Muscle of arm (tissue), 14 donors: ENCODE data around the gene BTNL2. TPM values are rescaled to one million over a fixed set of nuclear protein-coding genes. Genes with fewer than 3 reads are reported as not detected.
"Not testable (repeated sequence)": the region's sequence is repeated elsewhere in the genome, so short reads cannot be mapped to it uniquely, and the experiment has no call there.

ENCODE experiments used
- DNase-seq: peaks from one replicate; pipeline ENCODE4 v3.0.0-alpha.2; 2013
- long read RNA-seq, 11 donors: transcript quantifications; one replicate each; lab custom pipeline, GENCODE V29; 2026
- polyA plus RNA-seq, 12 donors: library from polyadenylated mRNA; unstranded; fragments of 120-200 nt; gene quantifications; one replicate each; pipeline ENCODE4 v1.2.1, GENCODE V29; 2013; ENCODE audit not compliant: insufficient read length in 12 of 12

BTNL2 gene
- polyA plus RNA-seq: 1 to 10 TPM in 3 of 12 donors, under 1 TPM in 5, not detected in 4; 0.16 to 2.1 (median 0.67) TPM
- long read RNA-seq, donor 1: 0 reads
- long read RNA-seq, donor 2: 0 reads
- long read RNA-seq, donor 3: 0 reads
- long read RNA-seq, donor 4: 0 reads
- long read RNA-seq, donor 5: 0 reads
- long read RNA-seq, donor 6: 0 reads
- long read RNA-seq, donor 7: 0 reads
- long read RNA-seq, donor 8: 0 reads
- long read RNA-seq, donor 9: 0 reads
- long read RNA-seq, donor 10: 0 reads
- long read RNA-seq, donor 11: 0 reads

DNA sequence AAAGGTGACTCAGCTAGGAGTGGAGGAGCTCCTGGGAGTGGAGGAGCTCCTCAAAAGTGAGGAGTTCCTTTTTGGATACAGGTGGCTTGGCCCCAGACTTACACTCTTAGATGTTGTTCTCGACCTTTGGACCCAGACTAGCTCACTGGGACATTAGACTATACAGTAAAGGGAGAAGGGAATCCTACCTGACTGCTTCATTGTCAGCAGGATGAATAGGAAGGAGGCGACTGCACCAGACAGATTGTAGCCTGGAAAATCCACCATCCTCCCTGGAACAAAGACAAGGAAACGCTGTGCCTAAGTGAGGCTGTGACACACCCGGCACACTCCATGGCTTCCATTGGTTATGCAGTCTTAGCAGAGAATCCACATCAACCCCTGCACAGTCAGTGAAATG lies at the start of gene BTNL2:
Gene BTNL2, minus strand, starts transcription at position 325 of the 400 bp plus-strand sequence. Its CDS starts 58 bp downstream, at position 267.
- DNase-seq: no peak

- DNase-seq: no peak
Measured at GRCh38 chr6:32449088-32449736, 42.2 kb upstream of the BTNL2 start.

- DNase-seq: no peak
Measured at GRCh38 chr6:32447932-32448331, 41.0 kb upstream of the BTNL2 start.

- DNase-seq: no peak
Measured at GRCh38 chr6:32445321-32445854, 38.4 kb upstream of the BTNL2 start.

DNA sequence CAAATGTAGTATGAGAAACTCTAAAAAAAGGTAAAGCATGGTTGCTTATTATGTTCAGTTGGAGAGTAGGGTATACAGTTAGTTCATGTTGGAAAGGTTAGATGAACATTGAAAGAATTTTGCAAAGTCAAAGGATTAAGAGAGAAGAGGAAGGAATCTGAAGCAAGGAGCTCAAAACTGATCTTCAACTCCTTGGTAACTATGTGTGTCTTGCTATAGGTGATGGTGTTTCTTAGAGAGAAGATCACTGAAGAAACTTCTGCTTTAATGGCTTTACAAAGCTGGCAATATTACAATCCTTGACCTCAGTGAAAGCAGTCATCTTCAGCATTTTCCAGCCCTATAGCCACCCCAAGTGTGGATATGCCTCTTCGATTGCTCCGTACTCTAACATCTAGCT lies 37.5 kb upstream of the BTNL2 start:
- no peak for DNase-seq

DNA sequence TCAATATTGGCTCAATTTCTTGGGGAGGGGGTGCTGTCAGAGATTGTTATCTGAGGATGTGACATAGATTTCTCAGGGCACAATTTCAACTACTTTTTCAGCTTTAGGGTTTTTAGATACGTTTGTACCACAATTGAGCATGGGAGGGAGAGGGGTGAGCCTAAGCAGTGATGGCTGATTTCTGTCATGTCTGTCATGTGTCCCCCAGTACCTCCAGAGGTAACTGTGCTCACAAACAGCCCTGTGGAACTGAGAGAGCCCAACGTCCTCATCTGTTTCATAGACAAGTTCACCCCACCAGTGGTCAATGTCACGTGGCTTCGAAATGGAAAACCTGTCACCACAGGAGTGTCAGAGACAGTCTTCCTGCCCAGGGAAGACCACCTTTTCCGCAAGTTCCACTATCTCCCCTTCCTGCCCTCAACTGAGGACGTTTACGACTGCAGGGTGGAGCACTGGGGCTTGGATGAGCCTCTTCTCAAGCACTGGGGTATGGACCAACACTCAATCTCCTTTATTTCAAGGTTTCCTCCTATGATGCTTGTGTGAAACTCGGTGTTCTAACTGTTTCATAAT lies 36.1 kb upstream of the BTNL2 start:
- no peak for DNase-seq

GRCh38 chr6:32442243-32442667 lies 35.3 kb upstream of the BTNL2 start:
- DNase-seq: no peak

GRCh38 chr6:32439602-32440214 lies 32.7 kb upstream of the BTNL2 start, which contains the start of gene HLA-DRA:
TSS of gene HLA-DRA (plus strand) at chr6:32439887. CDS start at chr6:32439951, 64 bp downstream.
- DNase-seq: peak; percentile 59

DNA sequence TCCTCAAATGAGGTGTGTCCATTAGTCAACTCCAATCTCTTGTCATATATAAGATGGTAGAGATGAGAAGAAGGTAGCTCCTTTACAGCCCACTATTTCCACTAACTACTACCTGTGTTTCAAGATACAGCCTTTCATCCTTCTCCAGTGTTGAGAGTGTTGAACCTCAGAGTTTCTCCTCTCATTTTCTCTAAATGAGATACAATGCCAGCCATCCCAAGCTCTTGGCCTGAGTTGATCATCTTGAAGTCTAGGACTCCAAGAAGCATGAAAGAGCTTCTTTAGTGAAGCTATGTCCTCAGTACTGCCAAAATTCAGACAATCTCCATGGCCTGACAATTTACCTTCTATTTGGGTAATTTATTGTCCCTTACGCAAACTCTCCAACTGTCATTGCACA lies 32.2 kb upstream of the BTNL2 start:
- no peak for DNase-seq

DNA sequence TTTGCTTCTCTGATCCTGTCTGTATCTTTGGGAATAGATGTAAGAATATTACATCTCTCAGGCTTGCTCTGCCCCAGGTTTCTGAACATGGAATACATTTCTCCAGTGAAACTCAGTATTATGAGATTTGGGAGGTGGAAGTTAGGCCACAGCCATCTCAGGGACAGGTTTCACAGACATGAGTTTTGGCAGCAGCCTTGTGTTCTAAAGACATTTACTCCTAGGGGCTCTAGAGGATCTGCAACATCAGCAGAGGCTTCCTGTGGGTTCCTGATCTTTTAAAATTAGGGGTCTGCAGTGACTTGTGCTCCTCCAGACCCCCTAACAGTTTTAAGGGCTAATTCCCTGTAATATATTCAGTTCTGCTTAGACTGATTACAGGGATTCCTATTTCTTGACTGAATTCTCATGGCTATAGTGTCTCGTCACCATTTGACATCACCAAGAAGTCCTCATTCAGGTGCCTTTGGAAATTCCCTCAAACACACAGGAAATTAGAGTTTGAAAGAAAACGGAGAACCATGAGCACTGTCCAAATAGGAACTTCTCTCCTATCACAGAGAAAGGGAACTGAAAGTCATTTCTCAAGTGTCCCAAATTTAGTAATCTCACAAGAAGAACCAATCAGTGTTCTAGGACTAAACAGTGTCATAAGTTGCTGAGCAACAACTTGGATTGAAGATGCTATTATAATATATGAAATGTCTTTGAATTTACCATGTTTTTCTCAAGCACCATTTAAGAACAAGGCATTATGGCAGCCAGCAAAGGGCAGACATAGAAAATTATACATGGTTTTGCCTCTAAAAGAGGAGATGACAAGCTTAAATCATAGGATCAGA lies 30.2 kb upstream of the BTNL2 start:
- no peak for DNase-seq

DNA sequence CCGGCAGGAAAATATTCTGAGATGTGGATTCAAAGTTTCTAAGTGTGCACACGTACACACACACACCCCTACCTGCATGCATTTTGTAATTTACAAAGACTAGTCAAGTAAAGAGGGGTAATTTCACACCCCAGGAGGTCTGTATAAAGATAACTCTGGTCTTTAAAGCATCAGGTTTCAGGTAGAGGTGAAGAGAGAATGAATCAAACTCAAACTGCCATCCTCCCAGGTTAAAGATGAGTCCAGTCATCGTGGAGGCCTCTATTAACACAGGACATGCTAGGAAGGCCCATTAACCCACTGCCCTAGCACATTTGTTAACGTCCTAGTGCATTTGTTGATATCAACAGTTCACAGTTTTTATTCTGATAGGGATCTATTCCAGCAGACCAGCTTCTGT lies 29.2 kb upstream of the BTNL2 start:
- DNase-seq: no peak

- not testable (repeated sequence) for DNase-seq
Measured at GRCh38 chr6:32433950-32434349, 27.0 kb upstream of the BTNL2 start.

- no peak for DNase-seq
Measured at GRCh38 chr6:32432050-32432450, 25.1 kb upstream of the BTNL2 start.

DNA sequence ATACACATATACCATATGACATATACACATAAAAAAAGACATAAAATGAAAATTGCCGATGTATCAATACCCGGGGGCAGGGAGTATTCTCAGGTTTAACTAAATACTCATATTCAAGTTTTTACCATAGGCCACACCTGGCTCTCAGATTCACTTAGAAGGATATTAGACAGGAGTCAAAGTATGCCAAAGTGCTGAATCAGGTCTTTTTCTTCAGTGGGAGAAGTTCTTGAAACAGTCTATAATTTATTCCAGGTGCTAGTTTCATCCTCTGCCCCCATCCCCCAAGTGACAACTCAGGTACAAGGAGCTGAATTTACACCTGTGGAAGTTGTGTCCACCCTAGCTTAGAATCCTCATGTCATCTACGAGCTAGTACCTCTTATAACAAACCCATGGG lies 24.2 kb upstream of the BTNL2 start:
- no peak for DNase-seq

- no peak for DNase-seq
Measured at GRCh38 chr6:32430179-32430578, 23.2 kb upstream of the BTNL2 start.

GRCh38 chr6:32427934-32428474 lies 21.0 kb upstream of the BTNL2 start:
- DNase-seq: no peak

GRCh38 chr6:32427218-32427617 lies 20.2 kb upstream of the BTNL2 start:
- DNase-seq: no peak

DNA sequence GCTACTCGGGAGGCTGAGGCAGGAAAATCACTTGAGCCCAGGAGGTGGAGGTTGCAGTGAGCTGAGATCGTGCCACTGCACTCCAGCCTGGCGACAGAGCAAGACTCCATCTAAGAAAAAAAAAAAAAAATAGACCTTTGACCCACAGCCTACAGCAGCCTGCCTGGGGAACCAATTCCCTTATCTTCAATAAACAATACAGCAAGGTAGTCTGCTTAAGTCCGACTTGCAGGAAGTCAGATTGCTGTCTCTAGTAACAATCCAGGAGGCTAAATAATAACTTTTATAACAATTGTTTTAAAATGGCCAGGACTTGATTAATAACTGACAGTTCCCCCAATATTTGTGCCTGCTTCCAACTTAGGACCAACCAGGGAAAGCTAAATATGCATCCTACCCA lies 19.4 kb upstream of the BTNL2 start:
- DNase-seq: no peak

DNA sequence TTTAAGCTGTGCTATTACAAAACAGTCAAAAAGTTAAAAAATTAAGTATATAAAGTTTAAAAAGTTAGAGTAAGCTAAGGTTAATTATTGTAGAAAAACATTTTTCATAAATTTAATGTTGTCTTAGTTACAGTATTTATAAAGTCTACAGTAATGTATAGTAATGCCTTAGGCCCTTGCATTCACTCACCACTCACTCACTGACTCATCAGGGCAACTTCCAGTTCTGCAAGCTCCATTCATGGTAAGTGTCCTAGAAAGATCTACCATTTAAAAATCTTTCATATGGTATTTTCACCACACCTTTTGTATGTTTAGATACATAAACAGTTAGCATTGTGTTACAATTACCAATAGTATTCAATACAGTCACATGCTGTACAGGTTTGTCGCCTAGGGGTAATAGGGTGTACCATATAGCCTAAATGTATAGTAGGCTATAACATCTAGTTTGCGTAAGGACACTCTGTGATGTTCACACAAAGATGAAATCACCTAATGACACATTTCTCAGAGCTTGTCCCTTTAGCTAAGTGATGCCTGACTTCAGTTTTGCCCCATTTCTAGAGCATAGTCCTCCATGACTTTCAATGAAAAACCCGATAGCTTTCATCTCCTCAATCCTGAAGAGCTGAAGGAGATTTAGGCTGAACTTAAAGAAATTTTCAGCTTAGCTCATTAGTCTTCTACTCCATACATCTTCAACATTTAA lies 17.8 kb upstream of the BTNL2 start:
- DNase-seq: no peak

DNA sequence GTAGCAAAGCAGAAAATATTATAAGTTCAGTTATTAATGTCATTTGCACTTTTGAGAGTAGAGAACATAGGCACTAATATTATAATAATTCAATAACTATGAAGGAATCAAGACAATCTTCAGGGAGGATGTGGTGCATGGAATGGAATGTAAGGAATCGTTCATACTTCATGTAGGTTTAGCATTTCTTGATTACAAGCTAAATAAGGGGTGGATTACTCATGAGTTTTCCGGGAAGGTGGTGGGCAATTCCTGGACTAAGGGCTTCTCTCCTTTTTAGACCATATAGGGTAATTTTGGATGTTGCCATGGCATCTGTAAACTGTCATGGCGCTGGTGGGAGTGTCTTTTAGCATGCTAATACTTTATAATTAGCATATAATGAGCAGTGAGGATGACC lies 9.1 kb upstream of the BTNL2 start:
- no peak for DNase-seq
